HG03175 (cell line): Measurements from ENCODE around the gene GAS2L2.

Source experiments
- ATAC-seq: cut with Tn5 transposase; IDR thresholded peaks from one replicate; pipeline ENCODE4 v1.9.1; 2021; ENCODE audit warnings: mild to moderate bottlenecking, moderate library complexity; ENCODE audit not compliant: unreplicated experiment

GAS2L2 gene

GRCh38 chr17:35748341-35748841, 4.6 kb downstream of the GAS2L2 start:
- ATAC-seq, result no peak

GRCh38 chr17:35747540-35748017, 5.5 kb downstream of the GAS2L2 start:
- ATAC-seq, result no peak

- no peak for ATAC-seq
Measured at GRCh38 chr17:35745749-35746320, 7.2 kb downstream of the GAS2L2 start.

- ATAC-seq, result no peak
Measured at GRCh38 chr17:35745246-35745645, 7.8 kb downstream of the GAS2L2 start.

GRCh38 chr17:35744830-35745229, 8.2 kb downstream of the GAS2L2 start:
- ATAC-seq, result no peak

GRCh38 chr17:35743626-35744328, 9.3 kb downstream of the GAS2L2 start:
- no peak for ATAC-seq

- no peak for ATAC-seq
Measured at GRCh38 chr17:35742896-35743477, 10.1 kb downstream of the GAS2L2 start.

GRCh38 chr17:35742496-35742895, 10.5 kb downstream of the GAS2L2 start:
- no peak for ATAC-seq

GRCh38 chr17:35740997-35741931, 11.8 kb downstream of the GAS2L2 start:
- ATAC-seq, result no peak

- no peak for ATAC-seq
Measured at GRCh38 chr17:35740216-35740615, 12.8 kb downstream of the GAS2L2 start.

- no peak for ATAC-seq
Measured at GRCh38 chr17:35738519-35739133, 14.4 kb downstream of the GAS2L2 start.

- ATAC-seq, result no peak
Measured at GRCh38 chr17:35736236-35736635, 16.8 kb downstream of the GAS2L2 start.

- ATAC-seq, result no peak
Measured at GRCh38 chr17:35735036-35735805, 17.8 kb downstream of the GAS2L2 start.

- ATAC-seq, result no peak
Measured at GRCh38 chr17:35734396-35734795, 18.6 kb downstream of the GAS2L2 start.

GRCh38 chr17:35733366-35733765, 19.7 kb downstream of the GAS2L2 start:
- no peak for ATAC-seq

GRCh38 chr17:35732806-35733136, 20.3 kb downstream of the GAS2L2 start:
- no peak for ATAC-seq

GRCh38 chr17:35731917-35732805, 20.9 kb downstream of the GAS2L2 start:
- no peak for ATAC-seq

GRCh38 chr17:35731239-35731916, 21.7 kb downstream of the GAS2L2 start, which contains the start of gene RASL10B:
Gene RASL10B, plus strand, starts transcription at chr17:35731639. Its CDS starts 3,546 bp downstream, at chr17:35735185.
- ATAC-seq, result no peak
